DND-41 (cell line): ENCODE data around the gene EPHA3.

Experiments used
- ATAC-seq: fragments of 200-7000 bp; cut with Tn5 transposase; 3 replicates; pipeline ENCODE4 v1.9.1; 2021; ENCODE audit warnings: low read depth; ENCODE audit not compliant: insufficient read depth
- DNase-seq: peaks from one replicate; pipeline ENCODE4 v3.0.0-alpha.2; 2020
- H2AFZ ChIP-seq: 2 replicates; pipeline ENCODE4 v1.6.0; 2012; ENCODE audit warnings: low read depth, low read length
- H3K27ac ChIP-seq: 2 replicates; pipeline ENCODE4 v1.5.1; 2012; ENCODE audit warnings: low read length, inconsistent platforms
- H3K27me3 ChIP-seq: fragments of 200-600 bp; sonication (generic); 2 replicates; pipeline ENCODE4 v1.6.0; 2012; ENCODE audit warnings: low read length, mild to moderate bottlenecking, inconsistent platforms; ENCODE audit not compliant: insufficient read depth, poor library complexity
- H3K36me3 ChIP-seq: 2 replicates; pipeline ENCODE4 v1.5.1; 2012; ENCODE audit warnings: low read length, inconsistent platforms; ENCODE audit not compliant: insufficient read depth
- H3K4me1 ChIP-seq: 2 replicates; pipeline ENCODE4 v1.5.1; 2012; ENCODE audit warnings: mild to moderate bottlenecking, low read length; ENCODE audit not compliant: insufficient read depth
- H3K4me2 ChIP-seq: 2 replicates; pipeline ENCODE4 v1.6.0; 2012; ENCODE audit warnings: mild to moderate bottlenecking, moderate library complexity, low read length, inconsistent platforms; ENCODE audit not compliant: insufficient read depth
- H3K4me3 ChIP-seq, 2 experiments: fragments of 200-600 bp in 1 of 2; shearing (Covaris generic) in 1 of 2; 2 replicates each; pipeline ENCODE4 v1.5.1; 2012 to 2016; ENCODE audit warnings: inconsistent platforms in 2 of 2, low read length in 2 of 2, mild to moderate bottlenecking in 2 of 2, low read depth in 1 of 2, moderate library complexity in 1 of 2
- H3K79me2 ChIP-seq: 2 replicates; pipeline ENCODE4 v1.6.0; 2012; ENCODE audit warnings: low read length, inconsistent platforms; ENCODE audit not compliant: insufficient read depth
- H3K9ac ChIP-seq: 2 replicates; pipeline ENCODE4 v1.6.0; 2012; ENCODE audit warnings: low read depth, mild to moderate bottlenecking, inconsistent platforms, low read length, moderate library complexity
- H3K9me3 ChIP-seq: 2 replicates; pipeline ENCODE4 v1.5.1; 2012; ENCODE audit warnings: low read length, moderate library complexity, mild to moderate bottlenecking, inconsistent platforms; ENCODE audit not compliant: insufficient read depth, severe bottlenecking
- H4K20me1 ChIP-seq: 2 replicates; pipeline ENCODE4 v1.6.0; 2012; ENCODE audit warnings: low read length; ENCODE audit not compliant: insufficient read depth
- CTCF ChIP-seq: IDR thresholded peaks from 2 replicates; pipeline ENCODE4 v1.5.1; 2012; ENCODE audit warnings: borderline replicate concordance, low read length, moderate library complexity, mild to moderate bottlenecking; ENCODE audit not compliant: poor library complexity, severe bottlenecking; ENCODE audit errors: extremely low read depth
- EZH2 ChIP-seq: IDR thresholded peaks from 3 replicates; pipeline ENCODE4 v1.6.1; 2012; ENCODE audit warnings: borderline replicate concordance, low read depth, mild to moderate bottlenecking, moderate library complexity, low read length, inconsistent platforms; ENCODE audit not compliant: severe bottlenecking

Gene EPHA3

GRCh38 chr3:89392991-89393390, 285.6 kb downstream of the EPHA3 start:
- H3K4me3 ChIP-seq: no peak overlapping the region
- no peak for ATAC-seq
- no peak overlapping the region for H3K9ac ChIP-seq
- no peak overlapping the region for H3K27ac ChIP-seq
- TF ChIP-seq EZH2 (no peak), CTCF (no peak)
- no peak overlapping the region for H2AFZ ChIP-seq
- no peaks in the 10 kb centered on the region for H3K79me2 ChIP-seq
- no peaks in the 10 kb centered on the region for H3K36me3 ChIP-seq
- no peaks in the 10 kb centered on the region for H3K4me1 ChIP-seq
- no peaks in the 10 kb centered on the region for H3K9me3 ChIP-seq
- no peak for DNase-seq
- H3K4me2 ChIP-seq: no peak overlapping the region
- H4K20me1 ChIP-seq: no peaks in the 10 kb centered on the region
- no peaks in the 10 kb centered on the region for H3K27me3 ChIP-seq

GRCh38 chr3:89395456-89395855, 288.0 kb downstream of the EPHA3 start:
- no peaks in the 10 kb centered on the region for H3K27me3 ChIP-seq
- H4K20me1 ChIP-seq: no peaks in the 10 kb centered on the region
- TF ChIP-seq CTCF (no peak), EZH2 (no peak)

GRCh38 chr3:89395996-89396395, 288.6 kb downstream of the EPHA3 start:
- Histone ChIP-seq H2AFZ (no peak overlapping the region), H3K27me3 (no peaks in the 10 kb centered on the region), H3K79me2 (no peaks in the 10 kb centered on the region), H3K9ac (no peak overlapping the region), H3K27ac (no peak overlapping the region), H3K4me1 (no peaks in the 10 kb centered on the region), H3K36me3 (no peaks in the 10 kb centered on the region), H3K9me3 (no peaks in the 10 kb centered on the region), H4K20me1 (no peaks in the 10 kb centered on the region), H3K4me2 (no peak overlapping the region), H3K4me3 (no peak overlapping the region)
- ATAC-seq: no peak
- no peak for DNase-seq
- TF ChIP-seq CTCF (no peak), EZH2 (no peak)

More at GRCh38 chr3:89395456-89395855, 288.0 kb downstream of the EPHA3 start:
- no peak for DNase-seq
- Histone ChIP-seq H3K9ac (no peak overlapping the region), H2AFZ (no peak overlapping the region), H3K4me2 (no peak overlapping the region), H3K79me2 (no peaks in the 10 kb centered on the region), H3K4me1 (no peaks in the 10 kb centered on the region), H3K9me3 (no peaks in the 10 kb centered on the region), H3K27ac (no peak overlapping the region), H3K36me3 (no peaks in the 10 kb centered on the region), H3K4me3 (no peak overlapping the region)
- no peak for ATAC-seq

GRCh38 chr3:89402051-89402450, 294.6 kb downstream of the EPHA3 start:
- ATAC-seq: no peak
- Histone ChIP-seq H3K27ac (no peak overlapping the region), H3K9me3 (no peaks in the 10 kb centered on the region), H3K79me2 (no peaks in the 10 kb centered on the region), H3K27me3 (no peaks in the 10 kb centered on the region), H3K4me2 (no peak overlapping the region), H2AFZ (no peak overlapping the region), H4K20me1 (no peaks in the 10 kb centered on the region), H3K36me3 (no peaks in the 10 kb centered on the region), H3K4me3 (no peak overlapping the region), H3K4me1 (no peaks in the 10 kb centered on the region), H3K9ac (no peak overlapping the region)
- DNase-seq: no peak
- TF ChIP-seq CTCF (no peak), EZH2 (no peak)
